GM18870 (cell line): Measurements from ENCODE around the gene ITPR1.

ENCODE experiments used
- ATAC-seq: cut with Tn5 transposase; IDR thresholded peaks from one replicate; pipeline ENCODE4 v1.9.1; 2021; ENCODE audit warnings: moderate library complexity; ENCODE audit not compliant: unreplicated experiment

ITPR1 gene

GRCh38 chr3:4629095-4630007 is 136.2 kb downstream of the ITPR1 start:
- no peak for ATAC-seq

- peak; percentile 81 for ATAC-seq
These were observed 140.2 kb downstream of the ITPR1 start for GRCh38 chr3:4633078-4634004.

DNA sequence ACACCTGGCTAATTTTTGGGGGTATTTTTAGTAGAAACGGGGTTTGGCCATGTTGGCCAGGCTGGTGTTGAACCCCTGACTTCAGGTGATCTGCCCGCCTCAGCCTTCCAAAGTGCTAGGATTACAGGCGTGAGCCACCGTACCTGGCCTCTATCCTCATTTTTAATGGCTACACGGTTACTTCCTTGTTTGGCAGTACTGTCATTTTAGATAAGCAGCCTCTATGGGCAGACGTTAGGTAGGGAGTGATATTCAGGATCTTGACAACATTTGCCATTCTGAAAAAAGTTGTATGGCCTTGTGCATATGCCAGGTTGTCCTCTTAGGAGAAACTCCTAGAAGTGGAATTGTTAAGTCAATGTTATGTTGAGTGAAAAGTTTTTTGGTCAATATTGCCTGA is 141.7 kb downstream of the ITPR1 start:
- no peak for ATAC-seq

DNA sequence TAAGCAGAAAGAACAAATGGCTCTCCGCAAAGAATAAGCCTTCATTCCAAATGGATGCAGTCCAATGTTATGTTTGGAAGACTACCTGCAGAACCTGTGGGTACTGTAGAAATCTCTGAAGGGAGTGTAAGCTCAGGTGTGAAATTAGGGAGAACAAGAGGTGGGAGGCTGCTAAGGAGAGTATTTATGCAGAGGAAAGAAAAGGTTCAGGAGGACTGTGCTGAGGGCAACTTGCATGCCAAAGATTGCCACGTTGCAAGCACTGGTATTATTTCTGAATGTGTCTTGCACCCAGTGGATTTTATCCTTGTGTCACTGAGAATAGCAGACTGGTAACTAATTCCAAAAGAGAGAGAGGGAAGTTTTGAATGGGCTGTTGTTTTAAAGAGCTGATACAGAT is 144.1 kb downstream of the ITPR1 start:
- no peak for ATAC-seq

DNA sequence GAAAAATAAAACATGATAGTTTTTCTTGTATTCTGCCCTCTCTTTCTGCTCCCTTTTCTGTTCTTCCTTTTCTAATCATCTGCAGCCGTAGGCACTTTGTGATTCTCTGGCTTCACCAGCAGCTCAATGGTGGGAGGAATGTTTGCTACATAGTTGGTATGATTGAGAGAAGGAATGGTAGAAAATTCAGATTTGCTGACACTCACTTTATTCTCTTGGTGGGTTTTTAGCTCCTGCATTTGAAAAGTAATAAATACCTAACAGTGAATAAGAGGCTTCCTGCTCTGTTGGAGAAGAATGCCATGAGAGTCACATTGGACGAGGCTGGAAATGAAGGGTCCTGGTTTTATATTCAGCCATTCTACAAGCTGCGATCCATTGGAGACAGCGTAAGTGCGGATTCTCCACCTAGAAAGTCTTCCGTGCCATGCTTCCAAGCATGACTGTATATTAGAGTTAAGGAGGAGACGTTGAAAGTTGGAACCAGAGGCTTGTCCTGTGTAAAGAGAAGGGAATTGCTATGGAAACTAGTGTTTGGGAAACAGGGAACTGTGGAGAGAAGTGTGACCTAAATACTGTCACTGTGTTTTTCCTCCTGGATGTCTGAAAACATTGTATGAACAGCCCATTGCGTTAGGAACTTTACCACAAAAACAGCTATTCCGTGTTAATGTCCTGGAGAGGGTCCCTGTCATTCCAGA is 148.9 kb downstream of the ITPR1 start:
- ATAC-seq, result no peak

GRCh38 chr3:4642611-4643010 is 149.5 kb downstream of the ITPR1 start:
- no peak for ATAC-seq

GRCh38 chr3:4643904-4644547 is 150.9 kb downstream of the ITPR1 start:
- ATAC-seq, result no peak

DNA sequence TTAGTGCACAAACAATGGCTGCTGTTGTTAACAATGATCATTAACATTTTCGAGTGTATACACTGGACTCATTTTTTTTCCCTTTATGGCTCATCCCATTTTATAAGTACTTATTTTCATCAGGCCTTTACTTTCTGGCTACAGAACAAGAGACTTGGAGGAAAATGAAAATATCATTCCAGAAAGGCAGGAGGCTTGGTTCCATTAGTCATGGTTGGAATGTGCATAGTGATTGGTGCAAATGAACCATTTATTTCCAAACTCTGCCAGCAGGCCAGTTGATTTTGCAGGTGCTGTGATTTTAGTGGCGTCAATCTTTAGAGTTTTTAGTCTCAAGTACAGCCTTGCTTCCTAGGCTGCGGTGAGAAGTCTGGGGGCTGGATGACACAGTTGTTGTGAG is 151.8 kb downstream of the ITPR1 start:
- ATAC-seq, result no peak

DNA sequence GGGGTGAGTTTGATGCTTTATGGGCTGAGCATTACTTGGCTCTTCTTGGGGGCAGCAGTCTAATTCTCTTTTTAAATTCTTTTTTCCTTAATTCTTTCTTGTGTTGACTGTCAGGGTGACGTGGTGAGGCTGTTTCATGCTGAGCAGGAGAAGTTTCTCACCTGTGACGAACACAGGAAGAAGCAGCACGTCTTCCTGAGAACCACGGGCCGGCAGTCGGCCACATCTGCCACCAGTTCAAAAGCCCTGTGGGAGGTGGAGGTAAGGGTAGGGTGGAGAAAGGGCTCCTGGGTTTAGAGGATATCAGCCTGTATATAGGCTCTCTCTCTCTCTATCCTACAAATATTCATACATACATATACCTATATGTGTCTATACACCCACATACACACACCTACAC is 152.3 kb downstream of the ITPR1 start:
- no peak for ATAC-seq

- no peak for ATAC-seq
These were observed 154.3 kb downstream of the ITPR1 start for GRCh38 chr3:4647411-4647810.

DNA sequence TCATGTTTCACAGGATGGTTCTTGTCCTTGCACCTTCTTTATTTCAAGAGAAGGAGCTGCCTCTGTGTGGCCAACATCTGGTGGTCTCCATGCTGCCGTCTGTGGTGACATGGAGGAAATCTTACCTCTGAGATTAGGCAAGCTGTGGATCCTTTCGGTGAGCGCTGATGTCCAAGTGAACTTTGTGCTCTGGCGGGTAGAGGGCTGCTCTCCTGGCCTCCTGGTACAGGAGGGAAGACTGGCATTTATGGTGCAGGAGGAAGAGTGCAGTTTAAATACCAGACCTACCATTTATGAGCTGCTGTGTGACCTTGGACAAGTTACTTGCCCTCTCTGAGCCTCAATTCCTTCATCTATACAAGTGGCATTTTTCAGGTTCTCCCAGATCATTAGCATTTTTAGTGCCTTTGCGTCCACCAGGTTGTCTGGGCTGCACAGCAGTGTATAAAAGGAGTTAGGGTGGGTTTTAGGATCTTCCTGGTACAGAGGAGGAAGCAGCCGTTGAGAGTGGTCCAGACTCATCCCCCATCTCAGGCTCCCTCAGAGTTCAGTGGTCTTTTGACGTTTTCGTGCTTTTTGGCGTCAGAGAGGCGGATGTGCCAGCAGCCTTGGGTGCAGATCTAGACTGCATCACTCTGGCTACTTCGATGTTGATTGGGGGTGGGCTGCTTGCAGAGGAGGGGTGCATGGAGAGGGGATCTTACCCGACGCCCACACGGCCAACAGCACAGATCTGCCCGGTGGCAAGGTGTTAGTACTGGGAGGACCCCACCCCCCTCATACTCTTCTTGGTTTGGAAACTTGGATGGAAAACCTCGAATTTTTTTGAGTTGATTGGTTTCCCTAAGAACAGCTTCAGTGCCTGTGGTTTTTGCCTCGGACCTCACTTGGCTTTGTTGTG is 162.2 kb downstream of the ITPR1 start:
- no peak for ATAC-seq

GRCh38 chr3:4656059-4656458 is 162.9 kb downstream of the ITPR1 start:
- no peak for ATAC-seq

GRCh38 chr3:4656626-4657328 is 163.6 kb downstream of the ITPR1 start:
- ATAC-seq, result no peak

DNA sequence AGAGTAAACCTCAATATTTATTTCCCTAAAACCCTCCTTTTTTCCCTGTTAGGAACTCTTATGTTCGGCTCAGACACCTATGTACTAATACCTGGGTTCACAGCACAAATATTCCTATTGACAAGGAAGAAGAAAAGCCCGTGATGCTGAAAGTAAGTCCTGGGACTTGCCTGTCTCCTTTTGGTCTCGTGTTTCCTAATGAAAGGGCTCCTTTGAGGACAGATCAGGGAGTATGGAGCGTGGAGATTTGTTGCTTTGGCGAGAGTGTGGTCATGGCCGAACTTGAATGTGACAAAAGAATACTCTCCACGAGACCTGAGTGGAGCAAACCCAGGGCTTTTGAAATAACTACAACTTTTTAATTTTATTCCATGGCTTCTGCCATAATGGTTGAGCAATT is 167.8 kb downstream of the ITPR1 start:
- no peak for ATAC-seq

- no peak for ATAC-seq
These were observed 171.3 kb downstream of the ITPR1 start for GRCh38 chr3:4664412-4664811.

- ATAC-seq, result no peak
These were observed 172.0 kb downstream of the ITPR1 start for GRCh38 chr3:4665197-4665596.

GRCh38 chr3:4666071-4666470 is 172.9 kb downstream of the ITPR1 start:
- ATAC-seq, result no peak

DNA sequence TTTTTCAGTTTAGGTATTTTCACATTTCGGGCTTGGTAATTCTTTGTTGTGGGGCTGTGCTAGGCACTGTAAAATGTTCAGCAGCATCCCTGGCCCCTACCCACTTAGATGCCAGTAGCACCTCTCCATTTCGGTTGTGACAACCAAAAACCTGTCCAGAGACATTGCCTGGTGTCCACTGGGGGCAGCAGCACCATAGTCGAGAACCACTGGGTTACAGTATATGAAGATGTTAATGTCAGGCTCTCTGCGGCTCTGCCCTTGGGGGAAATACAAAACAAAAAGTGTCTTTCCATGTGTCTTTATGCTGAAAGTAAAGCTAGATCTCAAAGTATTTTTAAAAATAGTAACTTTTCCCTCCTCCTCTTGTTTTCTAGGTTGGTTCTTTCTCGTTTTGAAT is 177.2 kb downstream of the ITPR1 start:
- no peak for ATAC-seq

- no peak for ATAC-seq
These were observed 179.7 kb downstream of the ITPR1 start for GRCh38 chr3:4672725-4673275.
